ENCODE results near the gene SFXN4. TPM values are rescaled to one million over a fixed set of nuclear protein-coding genes. Genes with fewer than 3 reads are reported as not detected.
A peak's percentile ranks its signal among the peaks of the same experiment; 100 is the strongest.

The SFXN4 gene
- total RNA-seq, 1 donor from 2014 or later = 26.8 TPM

- peaks cover 3% of the 10 kb centered on the region for H3K36me3 Mint-ChIP-seq
- TF ChIP-seq CTCF (conservative IDR thresholded peaks at IDR 0.05) = no peak
Observed at GRCh38 chr10:119149729-119150128, 15.8 kb downstream of the SFXN4 start.

GRCh38 chr10:119149157-119149556 lies 16.4 kb downstream of the SFXN4 start:
- Mint-ChIP-seq H3K4me1 (ENCODE audit: unreplicated experiment) (no peaks in the 10 kb centered on the region), H3K4me3 (no peak overlapping the region), H3K36me3 (peaks cover 3% of the 10 kb centered on the region), H3K27ac (no peak overlapping the region), H3K27me3 (no peaks in the 10 kb centered on the region), H3K9me3 (no peaks in the 10 kb centered on the region)
- no peak for TF ChIP-seq CTCF (conservative IDR thresholded peaks at IDR 0.05)
- no peak for DNase-seq (ENCODE audit: extremely low spot score, unreplicated experiment)

More at GRCh38 chr10:119149729-119150128, 15.8 kb downstream of the SFXN4 start:
- DNase-seq (ENCODE audit: extremely low spot score, unreplicated experiment) = no peak
- Mint-ChIP-seq H3K4me1 (ENCODE audit: unreplicated experiment) (no peaks in the 10 kb centered on the region), H3K27ac (no peak overlapping the region), H3K27me3 (no peaks in the 10 kb centered on the region), H3K9me3 (no peaks in the 10 kb centered on the region), H3K4me3 (no peak overlapping the region)

- no peak overlapping the region for H3K4me3 Mint-ChIP-seq
- H3K9me3 Mint-ChIP-seq = no peaks in the 10 kb centered on the region
- no peaks in the 10 kb centered on the region for H3K4me1 Mint-ChIP-seq (ENCODE audit: unreplicated experiment)
- no peak for TF ChIP-seq CTCF (conservative IDR thresholded peaks at IDR 0.05)
- H3K27me3 Mint-ChIP-seq = no peaks in the 10 kb centered on the region
- H3K36me3 Mint-ChIP-seq = peaks cover 5% of the 10 kb centered on the region
- no peak overlapping the region for H3K27ac Mint-ChIP-seq
- no peak for DNase-seq (ENCODE audit: extremely low spot score, unreplicated experiment)
Observed at GRCh38 chr10:119143657-119144056, 21.9 kb downstream of the SFXN4 start.

GRCh38 chr10:119140603-119141245 lies 24.8 kb downstream of the SFXN4 start:
- no peaks in the 10 kb centered on the region for H3K4me1 Mint-ChIP-seq (ENCODE audit: unreplicated experiment)
- H3K9me3 Mint-ChIP-seq = no peaks in the 10 kb centered on the region
- TF ChIP-seq CTCF (conservative IDR thresholded peaks at IDR 0.05) = no peak
- H3K4me3 Mint-ChIP-seq = no peak overlapping the region
- no peak for DNase-seq (ENCODE audit: extremely low spot score, unreplicated experiment)
- no peaks in the 10 kb centered on the region for H3K27me3 Mint-ChIP-seq
- H3K27ac Mint-ChIP-seq = no peak overlapping the region
- H3K36me3 Mint-ChIP-seq = peaks cover 9% of the 10 kb centered on the region

GRCh38 chr10:119139464-119140067 lies 25.9 kb downstream of the SFXN4 start:
- peak; percentile 59 for TF ChIP-seq CTCF (conservative IDR thresholded peaks at IDR 0.05)
- peak overlapping the region; percentile 2 for H3K4me3 Mint-ChIP-seq
- H3K27ac Mint-ChIP-seq = peak overlapping the region; percentile 48
- no peaks in the 10 kb centered on the region for H3K9me3 Mint-ChIP-seq
- H3K27me3 Mint-ChIP-seq = no peaks in the 10 kb centered on the region
- DNase-seq (ENCODE audit: extremely low spot score, unreplicated experiment) = no peak
- no peaks in the 10 kb centered on the region for H3K4me1 Mint-ChIP-seq (ENCODE audit: unreplicated experiment)
- H3K36me3 Mint-ChIP-seq = peaks cover 14% of the 10 kb centered on the region

Measured in type B pancreatic cell (in vitro differentiated cells).